ENCODE results near the gene MCRIP1.

Gene MCRIP1

GRCh38 chr17:81819708-81820107 is 13.4 kb downstream of the MCRIP1 start:
- no peak for DNase-seq (ENCODE audit: low read depth)

- no peak for DNase-seq (ENCODE audit: low read depth)
Measured at GRCh38 chr17:81817758-81818147, 15.3 kb downstream of the MCRIP1 start.

DNA sequence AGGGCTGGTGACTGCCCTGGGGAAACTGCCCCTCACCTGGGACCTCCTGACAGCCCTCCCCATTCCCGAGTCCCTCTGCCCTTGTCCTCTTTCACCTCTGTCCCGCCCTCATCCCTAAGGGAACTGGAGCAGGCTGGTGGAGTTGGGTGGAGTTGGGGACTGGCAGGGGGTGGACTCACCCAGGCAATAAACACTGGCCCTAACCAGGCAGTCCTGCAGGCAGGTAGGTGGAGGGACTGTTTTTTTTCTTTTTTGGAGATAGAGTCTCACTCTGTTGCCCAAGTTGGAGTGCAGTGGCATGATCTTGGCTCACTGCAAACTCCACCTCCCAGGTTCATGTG is 17.5 kb downstream of the MCRIP1 start:
- DNase-seq (ENCODE audit: low read depth): no peak

DNA sequence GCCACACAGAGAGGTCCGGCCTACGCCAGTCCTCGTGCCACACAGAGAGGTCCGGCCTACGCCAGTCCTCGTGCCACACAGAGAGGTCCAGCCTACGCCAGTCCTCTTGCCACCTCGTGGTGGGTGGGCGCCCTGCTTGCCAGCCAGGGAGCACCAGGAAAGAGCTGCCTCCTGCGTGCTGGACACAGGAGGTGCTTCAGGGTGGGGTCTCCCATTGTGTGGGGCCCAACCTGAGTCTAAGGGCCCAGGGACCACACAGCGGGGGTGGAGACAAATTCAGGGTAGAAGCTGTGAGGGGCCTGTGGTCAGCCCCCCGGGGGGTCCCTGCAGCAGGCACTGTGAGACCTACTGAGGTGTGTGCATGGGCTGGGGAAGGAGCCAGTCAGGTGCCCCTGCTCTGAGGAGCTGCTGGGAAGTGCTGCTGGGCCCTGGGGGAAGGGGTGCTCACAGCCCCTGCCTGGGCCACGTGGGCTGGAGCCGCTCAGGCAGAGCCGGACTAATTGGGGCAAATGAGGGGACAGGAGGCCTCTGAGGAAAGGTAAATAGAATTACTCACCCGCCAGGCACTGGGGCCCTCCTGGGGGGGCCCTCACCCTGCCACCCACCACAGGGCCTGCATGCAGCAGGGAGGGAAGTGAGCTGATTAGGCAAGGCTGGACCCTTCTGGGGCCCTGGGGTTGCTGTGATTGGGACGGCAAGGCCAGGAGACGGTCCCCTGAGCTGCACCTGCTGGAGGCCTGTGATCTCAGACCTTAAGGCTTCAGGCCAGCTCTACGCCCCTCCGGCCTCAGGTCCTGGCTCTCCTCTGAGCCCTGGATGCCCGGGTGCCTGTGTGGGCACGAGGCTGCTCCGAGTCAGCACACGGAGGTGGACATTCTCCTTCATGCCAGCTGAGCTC is 18.1 kb downstream of the MCRIP1 start:
- DNase-seq (ENCODE audit: low read depth): no peak

DNA sequence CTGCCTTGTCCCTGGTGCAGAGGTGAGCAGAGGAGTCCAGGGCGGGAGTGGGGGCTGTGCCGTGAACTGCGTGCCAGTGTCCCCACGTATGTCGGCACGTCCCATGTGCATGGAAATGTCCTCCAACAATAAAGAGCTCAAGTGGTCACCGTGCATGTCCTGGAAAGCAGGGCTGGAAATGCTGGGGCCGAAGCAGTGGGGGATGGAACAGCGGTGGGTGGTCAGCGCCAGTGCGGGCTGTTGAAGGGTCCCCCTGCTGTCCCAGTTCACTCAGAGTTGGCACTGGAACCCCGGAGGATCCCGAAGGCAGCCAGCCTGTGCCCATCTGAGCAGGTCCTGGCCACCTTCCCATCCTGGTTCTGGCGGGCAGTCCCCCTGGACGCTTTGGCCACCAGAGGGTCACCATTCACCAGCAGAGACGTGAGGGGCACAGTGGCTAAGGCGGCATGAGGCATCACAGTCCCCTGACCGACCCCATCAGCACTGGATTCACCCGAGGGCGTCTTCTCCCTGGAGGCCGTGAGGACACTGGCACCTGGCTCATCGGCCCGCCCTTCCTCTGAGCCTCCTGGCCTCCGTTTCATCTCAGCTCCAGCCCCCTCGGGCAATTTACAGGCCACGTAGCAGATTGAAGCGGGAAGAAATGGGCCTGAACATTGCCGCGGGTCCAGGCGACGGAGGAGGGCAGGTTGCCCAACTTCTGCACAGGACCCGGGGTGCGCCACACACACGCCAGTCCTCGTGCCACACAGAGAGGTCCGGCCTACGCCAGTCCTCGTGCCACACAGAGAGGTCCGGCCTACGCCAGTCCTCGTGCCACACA is 19.0 kb downstream of the MCRIP1 start:
- DNase-seq (ENCODE audit: low read depth): no peak

GRCh38 chr17:81813371-81813684 is 19.8 kb downstream of the MCRIP1 start:
- DNase-seq (ENCODE audit: low read depth): no peak

DNA sequence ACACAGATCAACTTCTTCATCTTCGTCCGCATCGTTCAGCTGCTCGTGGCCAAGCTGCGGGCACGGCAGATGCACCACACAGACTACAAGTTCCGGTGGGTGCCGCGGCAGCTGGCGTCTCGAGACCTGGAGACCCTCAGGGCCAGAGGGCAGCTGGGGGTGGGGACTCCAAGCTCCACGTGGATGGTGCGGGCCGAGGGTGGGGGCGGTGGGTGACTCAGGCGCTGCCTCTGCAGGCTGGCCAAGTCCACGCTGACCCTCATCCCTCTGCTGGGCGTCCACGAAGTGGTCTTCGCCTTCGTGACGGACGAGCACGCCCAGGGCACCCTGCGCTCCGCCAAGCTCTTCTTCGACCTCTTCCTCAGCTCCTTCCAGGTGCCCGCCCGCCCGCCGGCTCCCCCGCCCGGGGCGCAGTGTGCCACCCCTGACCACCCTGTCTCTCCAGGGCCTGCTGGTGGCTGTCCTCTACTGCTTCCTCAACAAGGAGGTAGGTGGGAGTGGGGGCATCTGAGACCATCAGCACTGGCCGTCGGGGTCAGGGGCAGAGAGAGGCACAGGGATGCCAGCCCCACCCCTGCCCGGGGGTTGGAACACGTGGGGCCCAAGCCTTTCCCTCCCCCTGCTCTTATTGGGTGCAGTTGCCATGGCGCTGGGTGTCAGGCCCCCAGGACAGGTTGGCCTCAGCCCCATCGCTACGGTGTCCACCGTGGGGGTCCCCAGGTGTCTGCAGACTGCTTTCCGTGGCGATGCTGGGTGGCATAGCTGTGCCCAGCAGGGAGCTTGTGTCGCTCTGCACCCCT is 20.3 kb downstream of the MCRIP1 start:
- no peak for DNase-seq (ENCODE audit: low read depth)

- no peak for DNase-seq (ENCODE audit: low read depth)
Measured at GRCh38 chr17:81811705-81812570, 21.2 kb downstream of the MCRIP1 start.

DNA sequence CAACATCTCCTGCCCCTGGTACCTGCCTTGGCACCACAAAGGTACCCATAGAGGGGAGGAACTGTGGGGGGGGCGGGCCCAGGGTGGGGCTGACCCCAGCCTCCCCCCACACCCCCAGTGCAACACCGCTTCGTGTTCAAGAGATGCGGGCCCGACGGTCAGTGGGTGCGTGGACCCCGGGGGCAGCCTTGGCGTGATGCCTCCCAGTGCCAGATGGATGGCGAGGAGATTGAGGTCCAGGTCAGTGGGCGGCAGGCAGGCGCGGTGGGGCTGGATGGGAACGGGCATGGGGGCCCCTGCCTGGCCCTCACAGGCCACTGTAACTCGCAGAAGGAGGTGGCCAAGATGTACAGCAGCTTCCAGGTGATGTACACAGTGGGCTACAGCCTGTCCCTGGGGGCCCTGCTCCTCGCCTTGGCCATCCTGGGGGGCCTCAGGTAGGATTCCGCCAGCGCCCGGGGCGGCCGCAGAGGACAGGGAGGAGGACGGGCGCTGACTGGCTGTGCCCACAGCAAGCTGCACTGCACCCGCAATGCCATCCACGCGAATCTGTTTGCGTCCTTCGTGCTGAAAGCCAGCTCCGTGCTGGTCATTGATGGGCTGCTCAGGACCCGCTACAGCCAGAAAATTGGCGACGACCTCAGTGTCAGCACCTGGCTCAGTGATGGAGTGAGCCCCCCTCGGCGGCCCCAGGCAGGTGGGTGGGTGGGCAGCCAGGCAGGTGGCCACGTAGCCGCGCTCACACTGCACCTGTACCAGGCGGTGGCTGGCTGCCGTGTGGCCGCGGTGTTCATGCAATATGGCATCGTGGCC is 22.0 kb downstream of the MCRIP1 start:
- DNase-seq (ENCODE audit: low read depth): no peak

DNA sequence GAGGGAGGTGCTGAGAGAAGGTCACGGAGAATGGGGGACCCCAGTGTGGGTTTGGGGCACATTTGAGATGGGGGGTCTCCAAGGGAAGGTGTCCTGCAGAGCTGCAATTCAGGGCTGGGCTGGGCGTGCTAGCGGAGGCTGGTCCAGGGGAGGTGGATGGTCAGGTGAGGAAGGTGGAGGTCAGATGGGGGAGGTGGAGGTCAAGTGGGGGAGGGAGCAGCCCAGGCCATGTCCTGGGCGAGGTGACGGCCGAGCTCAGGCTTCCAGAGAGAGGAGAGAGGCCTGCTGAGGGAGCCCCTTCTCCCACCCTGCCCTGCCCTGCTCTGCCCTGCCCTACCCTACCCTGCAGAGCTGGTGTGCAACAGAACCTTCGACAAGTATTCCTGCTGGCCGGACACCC is 22.6 kb downstream of the MCRIP1 start:
- no peak for DNase-seq (ENCODE audit: low read depth)

DNA sequence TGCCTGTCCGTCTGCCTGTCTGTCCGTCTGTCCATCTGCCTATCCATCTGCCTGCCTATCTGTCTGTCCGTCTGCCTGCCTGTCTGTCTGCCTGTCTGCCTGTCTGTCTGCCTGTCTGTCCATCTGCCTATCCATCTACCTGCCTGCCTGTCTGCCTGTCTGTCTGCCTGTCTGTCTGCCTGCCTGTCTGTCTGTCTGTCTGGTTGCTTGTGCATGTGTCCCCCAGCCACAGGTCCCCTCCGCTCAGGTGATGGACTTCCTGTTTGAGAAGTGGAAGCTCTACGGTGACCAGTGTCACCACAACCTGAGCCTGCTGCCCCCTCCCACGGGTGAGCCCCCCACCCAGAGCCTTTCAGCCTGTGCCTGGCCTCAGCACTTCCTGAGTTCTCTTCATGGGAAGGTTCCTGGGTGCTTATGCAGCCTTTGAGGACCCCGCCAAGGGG is 23.5 kb downstream of the MCRIP1 start:
- no peak for DNase-seq (ENCODE audit: low read depth)

GRCh38 chr17:81808778-81809555 is 24.1 kb downstream of the MCRIP1 start:
- DNase-seq (ENCODE audit: low read depth): no peak

- no peak for DNase-seq (ENCODE audit: low read depth)
Measured at GRCh38 chr17:81807839-81808238, 25.3 kb downstream of the MCRIP1 start.

- no peak for DNase-seq (ENCODE audit: low read depth)
Measured at GRCh38 chr17:81807210-81807719, 25.8 kb downstream of the MCRIP1 start.

DNA sequence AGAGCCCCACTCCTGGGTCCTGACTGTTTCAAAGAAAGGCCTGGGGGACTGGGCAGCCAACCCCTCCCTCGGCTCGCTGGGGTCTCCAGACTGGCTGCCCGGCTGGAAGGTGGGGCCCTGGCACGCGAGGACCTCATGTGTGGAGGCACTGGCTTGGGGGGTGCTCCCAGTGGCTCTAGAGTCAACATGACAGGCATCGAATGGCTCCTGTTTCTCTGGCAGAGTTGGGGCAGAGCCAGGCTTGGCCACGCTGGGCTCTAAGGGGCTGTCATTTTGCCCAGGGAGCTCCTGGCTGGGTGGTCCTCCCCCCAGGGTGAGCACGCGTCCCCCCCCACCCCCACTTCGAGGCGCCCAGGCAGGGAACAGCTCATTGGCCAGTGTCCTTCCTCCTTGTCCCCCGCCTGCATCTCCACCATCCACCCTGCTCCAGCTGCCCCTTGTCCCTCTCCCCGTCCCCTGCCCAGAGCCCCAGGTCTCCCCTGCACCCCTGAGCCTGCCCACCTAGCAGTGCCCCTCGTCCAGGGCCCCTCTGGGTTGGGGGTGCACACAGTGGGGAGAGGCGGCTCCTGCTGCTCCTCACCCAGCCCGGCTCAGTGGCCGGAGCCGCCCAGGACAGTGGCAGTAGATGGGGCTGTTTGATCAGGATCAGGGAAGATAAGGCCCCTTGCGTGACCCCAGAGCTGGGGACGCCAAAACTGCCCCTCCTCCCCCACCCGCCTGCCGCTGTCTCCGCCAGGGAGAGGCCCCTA is 26.5 kb downstream of the MCRIP1 start:
- DNase-seq (ENCODE audit: low read depth): no peak

GRCh38 chr17:81805707-81806460 is 27.2 kb downstream of the MCRIP1 start:
- DNase-seq (ENCODE audit: low read depth): no peak

DNA sequence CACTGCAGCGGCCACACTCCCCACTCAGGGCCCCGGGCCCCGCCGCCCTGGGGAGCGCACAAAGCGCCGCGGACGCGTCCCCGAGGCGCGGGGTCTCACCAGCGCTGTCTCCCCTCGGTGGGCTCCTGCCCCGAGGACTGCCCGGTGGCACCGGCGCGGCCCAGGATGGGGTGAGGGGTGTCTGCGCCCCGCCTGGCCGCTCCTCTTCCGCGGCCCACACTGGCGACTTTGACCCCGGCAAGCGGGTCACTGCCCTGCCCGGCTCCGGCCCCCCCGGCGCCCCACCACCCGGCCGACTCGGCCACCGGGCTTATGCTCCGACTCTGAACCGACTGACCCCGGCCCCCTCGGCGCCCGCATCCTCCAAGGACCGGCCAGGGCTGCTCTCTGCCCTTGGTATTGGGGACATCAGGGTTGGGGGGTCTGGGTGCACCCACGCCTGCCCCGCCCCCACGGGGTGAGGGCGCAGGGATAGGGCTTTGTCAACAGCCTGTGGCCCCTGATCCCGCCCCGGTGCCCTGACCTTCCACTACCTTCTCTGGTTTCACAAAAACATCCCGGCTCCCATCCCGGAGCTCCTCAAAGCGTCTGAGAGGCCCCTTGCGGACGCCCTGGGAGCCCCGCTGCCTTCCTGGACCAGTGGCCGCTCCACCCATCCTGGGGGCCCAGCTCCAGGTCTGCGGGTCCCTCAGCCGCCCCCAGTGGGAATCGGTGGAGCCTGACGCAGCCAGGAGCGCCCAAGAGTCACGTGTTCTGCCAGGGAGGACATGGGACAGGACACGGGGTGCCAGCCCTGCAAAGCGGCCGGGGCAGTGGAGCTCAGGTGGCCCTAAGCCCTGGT is 28.3 kb downstream of the MCRIP1 start:
- no peak for DNase-seq (ENCODE audit: low read depth)
